ENCODE data around the gene SMAD7.

The SMAD7 gene

GRCh38 chr18:48913775-48914174 lies 37.0 kb downstream of the SMAD7 start:
- no peak for FAIRE-seq

DNA sequence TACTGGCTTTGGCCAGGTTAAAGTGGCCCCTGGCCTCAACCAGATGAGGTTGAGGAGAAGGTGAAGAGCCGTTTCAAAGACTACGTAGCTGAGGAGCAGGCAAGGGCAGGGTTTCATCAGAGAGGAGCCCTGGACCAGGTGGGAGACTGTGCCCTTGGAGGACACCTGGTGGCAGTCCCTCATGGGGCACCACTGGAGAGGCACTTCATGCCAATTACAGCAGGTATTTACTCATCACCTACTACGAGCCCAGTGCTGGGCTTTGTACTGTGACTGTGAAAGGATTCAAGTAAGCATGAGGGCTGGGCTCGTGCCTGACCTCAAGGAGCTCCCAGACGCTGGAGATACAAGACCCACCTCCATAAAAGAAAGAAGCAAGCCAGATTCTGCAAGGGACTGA lies 37.6 kb downstream of the SMAD7 start:
- no peak for FAIRE-seq

- no peak for FAIRE-seq
Observed at GRCh38 chr18:48910972-48911545, 39.7 kb downstream of the SMAD7 start.

DNA sequence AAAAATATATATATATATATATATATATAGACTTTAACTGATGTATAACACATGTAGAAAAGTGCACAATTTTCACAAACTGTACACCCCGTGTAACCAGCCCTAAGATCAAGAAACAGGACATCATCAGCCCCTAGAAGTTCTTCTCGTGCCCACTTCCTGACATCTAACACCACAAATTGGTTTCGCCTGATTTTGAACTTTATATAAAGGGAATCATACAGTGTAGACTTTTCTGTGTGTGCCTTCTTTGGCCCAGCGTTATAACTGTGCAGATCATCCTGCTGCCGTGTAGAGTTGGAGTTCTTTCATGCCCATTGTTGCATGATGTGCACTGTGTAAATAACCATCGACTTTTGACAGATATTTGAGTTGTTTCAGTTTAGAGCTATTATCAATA lies 41.0 kb downstream of the SMAD7 start:
- no peak for FAIRE-seq

DNA sequence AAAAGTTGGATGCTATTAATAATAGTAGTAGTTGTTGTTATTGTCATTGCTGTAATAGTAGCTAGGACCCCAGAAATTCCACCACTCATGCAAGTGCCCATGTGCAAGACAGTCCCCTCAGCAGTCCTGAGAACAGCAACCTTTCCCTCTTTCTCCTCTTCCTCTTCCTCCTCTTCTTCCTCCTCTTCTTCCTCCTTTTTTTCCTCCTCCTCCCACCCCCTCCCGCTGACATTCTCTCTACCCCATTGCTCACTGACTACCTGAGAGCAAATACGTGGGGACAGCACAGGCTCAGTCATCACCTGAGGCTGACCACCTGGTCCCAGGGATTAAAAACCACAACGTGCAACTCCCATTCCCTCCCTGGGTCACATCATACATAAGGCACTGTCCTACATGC lies 41.8 kb downstream of the SMAD7 start:
- FAIRE-seq = no peak

DNA sequence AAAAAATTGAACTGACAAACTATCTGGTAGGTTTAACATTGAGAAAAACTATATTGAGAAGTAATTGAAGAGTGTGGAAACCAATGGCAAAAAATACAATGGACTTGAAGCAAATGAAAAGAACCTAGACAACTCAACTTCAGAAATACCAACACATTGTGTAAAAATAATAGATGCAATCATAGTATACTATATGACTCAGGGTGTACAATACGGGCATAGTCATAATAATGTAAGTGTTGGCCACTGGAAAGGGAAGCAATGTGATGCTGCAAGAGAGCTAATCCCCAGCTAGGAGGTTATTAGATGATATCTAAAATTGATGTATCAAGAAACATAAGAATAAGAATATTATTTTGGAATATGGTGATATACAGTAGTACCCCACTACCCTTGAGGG lies 45.3 kb downstream of the SMAD7 start:
- FAIRE-seq = no peak

GRCh38 chr18:48904847-48905394 lies 45.8 kb downstream of the SMAD7 start:
- FAIRE-seq = no peak

GRCh38 chr18:48904091-48904490 lies 46.7 kb downstream of the SMAD7 start:
- FAIRE-seq = no peak

DNA sequence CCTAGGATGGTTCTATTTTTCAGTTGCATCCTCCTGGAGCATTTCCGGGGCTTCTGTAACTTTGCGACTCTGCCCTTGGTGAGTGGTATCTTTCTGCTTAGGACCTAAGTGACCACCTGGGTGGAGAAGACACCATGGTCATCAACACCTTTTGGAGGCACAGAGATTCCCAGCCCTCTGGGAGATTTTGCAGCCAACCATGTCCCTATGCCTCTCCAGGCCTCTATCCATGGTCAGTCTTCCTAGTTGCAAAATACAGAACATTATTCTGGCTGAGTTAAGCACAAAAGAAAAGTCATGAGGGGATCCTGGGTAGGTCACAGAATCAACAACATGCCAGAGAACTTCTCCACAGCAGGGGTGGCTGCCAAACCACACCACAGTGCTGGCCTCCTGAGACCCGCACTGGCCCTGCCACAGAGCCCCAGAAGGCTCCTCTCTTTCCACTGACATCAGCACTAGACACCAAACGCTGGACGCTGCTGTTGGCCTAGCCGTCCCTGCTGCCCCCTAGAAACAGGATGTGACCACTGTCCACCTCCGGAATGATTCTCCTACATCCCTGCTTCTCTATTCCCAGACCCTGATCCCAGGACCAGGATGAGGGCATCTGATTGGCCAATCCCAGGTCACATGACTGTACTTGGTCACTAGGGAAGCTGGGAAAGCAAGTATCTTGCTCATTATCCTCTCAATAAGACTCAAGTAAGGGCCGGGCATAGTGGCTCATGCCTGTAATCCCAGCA lies 47.7 kb downstream of the SMAD7 start:
- no peak for FAIRE-seq

- no peak for FAIRE-seq
Observed at GRCh38 chr18:48902023-48902855, 48.5 kb downstream of the SMAD7 start.

DNA sequence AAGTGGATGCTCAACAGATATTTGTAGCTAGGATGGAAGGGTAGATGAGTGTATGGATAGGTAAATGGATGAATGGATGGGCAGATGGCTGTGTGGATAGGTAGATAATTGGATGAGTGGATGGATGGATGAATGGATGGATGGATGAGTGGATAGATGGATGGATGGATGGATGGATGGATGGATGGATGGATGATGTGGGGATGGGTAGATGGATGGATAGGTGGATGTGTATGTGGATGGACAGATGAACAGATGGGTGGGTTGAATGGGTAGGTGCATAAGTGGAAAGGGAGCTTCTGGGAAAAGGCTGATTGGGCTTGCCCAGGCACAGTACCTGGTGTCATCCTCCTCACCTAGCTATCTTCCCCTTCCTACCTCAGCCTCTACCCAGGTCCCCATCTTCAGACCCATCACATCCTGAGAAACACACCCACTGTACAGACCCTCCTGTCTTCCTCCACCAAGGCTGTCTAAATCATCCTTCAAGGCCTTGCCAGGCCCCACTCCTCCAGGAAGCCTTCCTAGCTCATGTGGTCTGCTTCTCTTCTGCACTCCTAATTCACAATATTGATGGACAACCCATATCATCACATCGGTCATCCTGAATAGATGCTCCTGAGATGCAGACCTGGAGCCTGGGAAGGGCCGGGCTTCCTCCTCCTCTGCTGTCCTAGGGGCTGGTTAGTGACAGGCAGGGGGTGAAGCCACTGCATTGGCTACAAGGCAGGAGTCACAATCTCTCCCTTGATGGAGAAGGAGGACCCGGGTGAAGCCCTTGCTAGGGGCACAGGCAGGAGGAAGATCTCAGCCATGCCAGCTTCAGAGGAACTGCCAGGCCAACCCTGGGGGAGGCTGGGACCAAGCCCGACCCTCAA lies 49.4 kb downstream of the SMAD7 start:
- FAIRE-seq = no peak

GRCh38 chr18:48900469-48900868 lies 50.3 kb downstream of the SMAD7 start:
- FAIRE-seq = no peak

- no peak for FAIRE-seq
Observed at GRCh38 chr18:48899558-48900174, 51.1 kb downstream of the SMAD7 start.

DNA sequence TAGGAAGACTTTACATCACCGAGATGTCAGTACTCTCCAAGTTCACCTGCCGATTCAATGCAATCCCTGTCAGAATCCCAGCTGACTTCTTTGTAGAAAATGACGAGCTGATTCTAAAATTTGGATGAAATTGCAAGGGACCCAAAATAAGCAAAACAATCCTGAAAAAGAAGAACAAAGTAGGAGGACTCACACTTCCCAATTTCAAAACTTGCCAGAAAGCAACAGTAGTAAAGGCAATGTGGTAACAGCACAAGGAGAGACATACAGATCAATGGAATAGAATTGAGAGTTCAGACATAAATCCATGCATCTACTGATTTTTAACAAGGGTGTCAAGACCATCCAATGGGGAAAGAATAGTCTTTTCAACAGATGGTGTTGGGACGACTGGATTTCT lies 52.2 kb downstream of the SMAD7 start:
- no peak for FAIRE-seq

- FAIRE-seq = no peak
Observed at GRCh38 chr18:48897531-48897930, 53.2 kb downstream of the SMAD7 start.

DNA sequence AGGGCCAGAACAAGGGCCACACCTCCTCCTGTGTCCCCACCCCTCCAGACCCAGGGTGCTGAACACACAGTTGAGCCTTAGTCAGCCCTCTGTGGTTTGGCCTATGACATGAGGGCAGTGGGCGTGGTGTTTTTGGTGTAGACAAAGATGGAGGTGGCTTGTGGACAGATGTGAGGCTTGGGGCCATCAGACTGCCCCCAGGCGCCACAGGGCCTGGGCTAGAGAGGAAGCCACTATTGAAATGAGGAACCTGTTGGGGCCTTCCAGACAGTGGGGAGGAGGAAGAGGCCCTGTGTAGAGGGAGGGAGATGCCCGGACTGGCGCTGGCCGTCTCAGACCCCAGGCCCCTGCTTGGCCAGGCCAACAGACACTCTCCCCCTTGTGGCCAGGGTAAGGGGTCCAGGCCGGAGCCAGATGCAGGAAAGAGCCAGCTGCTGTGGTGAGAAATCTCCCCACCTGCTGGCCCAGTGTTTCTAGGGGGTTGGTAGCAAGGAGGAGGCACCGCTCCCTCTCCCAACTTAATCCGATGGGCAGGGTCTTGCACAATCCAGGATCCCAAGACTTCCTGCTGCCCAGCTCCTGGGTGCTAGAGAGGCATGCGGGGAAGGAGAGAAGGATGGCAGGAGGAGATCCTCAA lies 53.8 kb downstream of the SMAD7 start:
- FAIRE-seq = no peak

DNA sequence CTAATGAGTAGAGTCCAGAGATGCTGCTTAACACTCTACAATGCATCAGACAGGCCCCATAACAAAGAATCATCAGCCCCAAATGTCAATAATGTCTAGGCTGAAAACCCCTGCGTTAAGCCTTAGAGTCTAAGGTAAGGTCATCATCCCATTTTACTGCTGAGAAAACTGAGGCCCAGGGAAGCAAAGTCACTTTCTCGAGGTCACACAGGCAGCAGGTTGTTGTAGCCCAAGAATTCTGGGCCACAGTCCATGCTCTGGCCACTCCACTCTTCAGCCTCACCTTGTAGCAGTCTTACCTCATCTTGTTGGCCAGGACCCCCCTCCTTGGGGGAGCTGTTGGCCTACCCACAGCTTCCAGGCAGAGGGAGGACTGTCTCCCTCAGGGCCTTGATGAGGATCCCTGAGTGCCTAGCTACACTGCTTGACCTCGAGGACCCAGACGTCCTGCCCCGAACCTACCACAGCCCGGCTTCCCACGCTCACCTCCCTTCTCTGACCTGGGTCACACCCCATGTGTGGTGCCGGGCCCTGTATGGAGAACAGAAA lies 54.4 kb downstream of the SMAD7 start:
- no peak for FAIRE-seq

- FAIRE-seq = no peak
Observed at GRCh38 chr18:48894799-48895346, 55.9 kb downstream of the SMAD7 start.

- FAIRE-seq = no peak
Observed at GRCh38 chr18:48893608-48894600, 56.9 kb downstream of the SMAD7 start.
